HG03439 (cell line): Measurements from ENCODE around the gene PPP4R1.

Source experiments
- ATAC-seq: cut with Tn5 transposase; IDR thresholded peaks from one replicate; pipeline ENCODE4 v1.9.1; 2021; ENCODE audit warnings: mild to moderate bottlenecking, moderate library complexity; ENCODE audit not compliant: unreplicated experiment

Gene PPP4R1

DNA sequence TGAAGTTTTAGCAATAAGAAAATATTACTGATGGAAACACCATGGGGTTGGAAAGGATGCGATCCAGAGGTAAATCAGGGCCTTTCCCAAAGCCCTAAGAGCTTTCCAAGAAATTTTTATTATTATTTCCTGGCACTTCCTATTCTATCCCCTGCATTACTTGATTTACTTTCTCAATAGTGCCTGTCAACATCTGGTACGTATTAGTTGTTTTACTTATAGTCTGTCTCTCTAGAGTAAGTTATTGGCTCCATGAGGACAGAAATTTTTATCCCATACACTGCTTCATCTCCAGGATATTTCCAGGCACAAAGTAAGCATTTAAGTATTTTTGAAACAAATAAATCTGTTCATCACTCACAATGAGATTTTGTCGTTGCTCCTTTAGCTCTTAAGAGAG, 18.1 kb downstream of the PPP4R1 start:
- no peak for ATAC-seq

DNA sequence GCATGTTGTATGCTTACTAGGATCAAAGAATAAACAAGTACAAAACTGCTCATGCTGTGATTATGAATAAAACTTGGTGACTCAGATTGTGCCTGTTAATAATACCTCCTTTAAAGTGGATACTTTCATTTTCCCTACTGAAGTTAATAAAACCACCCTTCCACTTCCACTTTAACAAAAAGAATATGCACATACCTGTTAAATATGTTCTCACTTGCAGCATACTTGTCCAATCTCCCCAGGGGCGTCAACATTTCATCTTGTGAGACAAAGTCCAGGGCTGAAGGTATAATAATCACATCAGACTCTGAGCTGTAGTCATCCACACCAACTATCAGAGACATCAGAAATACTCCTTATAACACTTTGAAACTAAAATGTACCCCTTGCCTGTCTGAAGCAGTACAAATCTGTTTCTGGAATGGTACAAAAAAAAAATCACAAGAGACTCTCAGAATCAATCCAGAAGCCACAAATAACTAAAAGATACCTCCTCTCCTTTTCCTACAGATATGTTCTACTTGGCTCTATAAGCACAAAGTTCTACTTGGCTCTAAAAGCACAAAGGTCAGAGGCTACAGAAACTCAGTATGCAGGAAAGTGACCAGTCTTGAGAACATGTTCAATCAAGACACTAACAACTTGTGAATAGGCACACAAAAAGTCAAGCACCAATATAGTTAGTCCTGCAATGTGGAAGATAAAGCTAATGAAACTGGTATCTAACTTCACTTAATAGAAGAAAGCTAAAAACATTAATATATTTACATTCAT, 19.3 kb downstream of the PPP4R1 start:
- peak; percentile 49 for ATAC-seq

DNA sequence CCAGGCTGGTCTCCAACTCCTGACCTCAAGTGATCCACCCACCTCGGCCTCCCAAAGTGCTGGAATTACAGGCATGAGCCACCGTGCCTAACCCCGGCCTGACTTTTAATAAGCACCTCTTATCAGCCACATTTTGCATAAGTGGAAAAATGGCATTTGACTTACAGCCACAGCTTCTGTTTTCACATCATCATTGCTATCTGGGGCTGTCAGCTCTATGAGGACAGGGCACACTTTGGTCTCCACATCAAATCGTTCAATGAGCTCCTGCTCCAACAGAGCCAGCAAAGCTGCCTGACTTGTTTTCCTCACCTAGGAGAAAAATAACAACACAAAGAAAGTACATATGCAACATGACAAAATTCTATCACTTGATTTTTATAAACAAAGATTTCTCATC, 26.4 kb downstream of the PPP4R1 start:
- ATAC-seq, result no peak

- ATAC-seq, result no peak
Measured at GRCh38 chr18:9586814-9587213, 27.5 kb downstream of the PPP4R1 start.

GRCh38 chr18:9581667-9582066, 32.7 kb downstream of the PPP4R1 start:
- ATAC-seq, result no peak

DNA sequence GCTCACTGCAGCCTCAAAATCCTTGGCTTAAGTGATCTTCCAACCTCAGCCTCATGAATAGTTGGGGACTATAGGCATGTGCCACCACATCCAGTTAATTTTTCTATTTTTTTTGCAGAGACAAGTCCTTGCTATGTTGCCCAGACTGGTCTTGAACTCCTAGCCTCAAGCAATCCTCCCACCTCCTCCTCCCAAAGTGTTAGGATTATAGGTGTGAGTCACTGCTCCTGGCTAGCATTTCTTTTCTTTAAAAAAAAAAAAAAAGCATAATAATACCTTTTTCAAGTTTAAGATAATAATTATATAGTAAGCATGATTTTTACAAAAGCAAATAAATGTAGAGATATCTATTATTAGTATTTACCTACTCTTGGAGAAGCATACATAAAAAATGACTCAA, 36.1 kb downstream of the PPP4R1 start:
- ATAC-seq, result no peak

GRCh38 chr18:9577361-9577760, 37.0 kb downstream of the PPP4R1 start:
- ATAC-seq, result no peak

- no peak for ATAC-seq
Measured at GRCh38 chr18:9575558-9575957, 38.8 kb downstream of the PPP4R1 start.

DNA sequence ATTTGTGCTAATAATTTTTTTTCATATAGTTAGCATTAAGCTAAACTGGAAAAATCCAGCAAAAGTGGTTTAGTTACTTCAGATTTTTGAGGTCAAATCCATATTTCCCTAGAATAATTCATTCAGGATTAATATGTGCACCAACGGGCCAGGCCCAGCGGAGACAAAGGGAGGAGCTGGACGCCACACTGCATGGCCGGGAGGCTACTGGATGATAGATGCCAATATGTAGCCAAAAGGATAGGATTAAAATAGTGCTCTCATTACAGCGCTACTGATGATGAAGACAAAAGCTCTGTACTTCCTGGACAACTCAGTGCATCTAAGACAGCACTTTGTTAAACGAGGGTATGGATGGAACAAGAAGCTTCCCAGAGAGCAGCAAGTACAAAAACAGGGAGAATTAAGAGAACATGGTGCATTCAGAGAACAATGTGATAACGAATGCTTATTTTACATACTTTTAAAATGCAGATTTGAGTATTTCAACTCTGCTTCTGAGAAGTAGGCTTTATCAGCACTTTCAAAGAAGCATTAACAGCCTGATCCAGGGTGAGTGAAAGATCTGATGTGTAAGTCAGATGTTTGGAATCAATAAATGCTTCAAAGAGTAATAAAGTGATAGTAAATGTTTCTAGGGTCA, 39.8 kb downstream of the PPP4R1 start:
- no peak for ATAC-seq

- ATAC-seq, result no peak
Measured at GRCh38 chr18:9571546-9571945, 42.8 kb downstream of the PPP4R1 start.

DNA sequence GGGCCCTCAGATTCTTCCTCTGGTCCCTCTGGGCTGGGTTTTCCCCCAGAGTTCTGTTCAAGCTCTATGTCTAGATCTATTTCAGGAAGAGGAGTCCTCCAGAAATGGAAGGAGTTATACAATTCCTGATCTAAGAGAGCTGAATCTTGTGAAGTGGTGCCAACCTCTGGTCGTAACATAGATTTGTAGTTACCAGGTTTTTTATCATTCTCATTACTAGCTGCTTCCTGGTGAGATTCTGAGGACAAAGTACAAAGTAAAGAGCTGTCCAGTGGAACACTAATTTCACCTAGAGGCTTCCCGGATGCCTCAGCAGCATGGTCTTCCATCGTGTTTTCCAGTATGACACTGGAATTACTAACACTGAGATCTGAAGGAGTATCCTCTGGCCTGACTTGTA, 44.1 kb downstream of the PPP4R1 start:
- no peak for ATAC-seq

DNA sequence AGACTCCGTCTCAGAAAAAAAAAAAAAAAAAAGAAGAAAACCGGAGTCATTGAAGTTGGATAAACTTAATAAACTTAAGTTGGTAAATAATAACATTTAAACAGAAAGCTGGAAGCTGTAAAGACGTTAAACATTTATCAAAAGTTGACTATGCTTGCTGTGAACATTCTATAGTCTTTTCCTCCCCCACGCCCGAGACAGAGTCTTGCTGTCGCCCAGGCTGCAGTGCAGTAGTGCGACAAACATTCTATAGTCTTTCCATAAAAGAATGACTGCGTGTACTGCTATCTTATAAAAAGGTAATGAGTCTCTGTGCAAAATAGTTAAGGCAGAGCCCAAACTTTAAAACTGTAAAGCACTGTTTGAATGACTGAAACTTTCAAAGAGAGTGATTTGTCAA, 45.2 kb downstream of the PPP4R1 start:
- ATAC-seq, result no peak

GRCh38 chr18:9568186-9568585, 46.2 kb downstream of the PPP4R1 start:
- no peak for ATAC-seq

- ATAC-seq, result no peak
Measured at GRCh38 chr18:9565407-9565806, 49.0 kb downstream of the PPP4R1 start.

GRCh38 chr18:9563331-9563730, 51.0 kb downstream of the PPP4R1 start:
- no peak for ATAC-seq

- ATAC-seq, result no peak
Measured at GRCh38 chr18:9562584-9562983, 51.8 kb downstream of the PPP4R1 start.

GRCh38 chr18:9561759-9562158, 52.6 kb downstream of the PPP4R1 start:
- no peak for ATAC-seq

DNA sequence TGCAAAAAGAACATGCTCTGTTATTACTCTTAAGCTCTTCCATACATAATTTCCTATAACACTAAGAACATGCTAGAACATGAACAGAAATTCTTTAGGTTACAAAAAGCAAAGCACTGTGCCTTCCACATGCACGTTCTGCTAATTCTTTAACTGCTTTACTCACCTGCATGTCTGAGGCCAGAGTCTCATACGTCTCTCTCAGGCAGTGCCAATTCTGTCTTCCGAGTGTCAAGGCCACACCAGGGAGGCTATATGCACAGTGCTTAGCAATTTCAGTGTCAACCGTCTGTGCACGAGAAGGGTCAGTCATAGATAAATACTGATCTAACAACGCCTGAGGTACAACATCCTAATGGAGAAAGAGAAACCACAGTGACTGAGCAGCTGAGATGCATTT, 55.1 kb downstream of the PPP4R1 start:
- ATAC-seq, result no peak

- ATAC-seq, result no peak
Measured at GRCh38 chr18:9558387-9559064, 55.8 kb downstream of the PPP4R1 start.

DNA sequence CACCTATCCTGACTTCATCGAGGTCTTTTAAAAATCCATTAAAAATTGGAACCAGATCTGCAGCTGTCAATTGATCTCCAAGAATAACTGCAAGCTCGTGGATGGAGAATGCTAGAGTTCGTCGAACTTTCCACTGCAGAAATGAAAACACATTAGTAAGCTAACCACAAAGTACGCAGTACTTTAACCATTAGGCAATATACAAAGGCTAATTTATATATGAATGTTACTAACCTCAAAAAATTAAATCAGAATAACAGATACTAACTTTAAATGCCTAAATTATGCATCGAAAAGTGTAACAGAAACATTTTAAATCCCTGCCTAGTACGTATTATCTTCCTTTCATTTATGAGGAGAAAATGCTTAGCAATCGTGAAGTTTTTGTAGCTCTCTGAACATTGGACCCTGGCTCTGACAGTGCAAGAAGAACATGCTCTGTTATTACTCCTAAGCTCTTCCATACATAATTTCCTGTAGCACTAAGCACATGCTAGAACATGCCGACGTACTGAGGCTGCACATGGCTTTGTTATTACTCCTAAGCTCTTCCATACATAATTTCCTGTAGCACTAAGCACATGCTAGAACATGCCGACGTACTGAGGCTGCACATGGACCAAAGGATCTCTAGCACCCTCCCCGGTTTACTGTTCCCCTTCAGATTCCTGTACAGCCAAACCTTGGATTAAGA, 57.0 kb downstream of the PPP4R1 start:
- ATAC-seq, result no peak

GRCh38 chr18:9552616-9553015, 61.7 kb downstream of the PPP4R1 start:
- no peak for ATAC-seq

DNA sequence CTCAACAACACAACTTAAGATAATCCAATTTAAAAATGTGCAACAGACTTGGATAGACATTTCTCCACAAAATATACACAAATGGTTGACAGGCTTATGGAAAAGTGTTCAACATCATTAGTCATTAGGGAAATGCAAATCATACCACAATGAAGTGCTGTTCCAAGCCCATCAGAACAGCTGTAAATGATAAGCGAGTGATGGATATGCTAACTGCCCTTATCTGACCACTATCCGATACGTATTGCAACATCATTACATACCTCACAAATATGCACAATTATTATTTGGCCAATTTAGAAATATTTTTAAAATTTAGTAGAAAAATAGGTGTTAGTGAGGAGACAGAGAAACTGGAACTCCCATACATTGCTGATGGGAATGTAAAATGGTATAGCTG, 62.2 kb downstream of the PPP4R1 start:
- ATAC-seq, result no peak
